OCI-LY1 (cell line): ENCODE data around the gene ITPK1.

ENCODE experiments used
- H2AFZ ChIP-seq: fragments of 200-600 bp; sonication (generic), shearing (Covaris generic); 2 replicates; pipeline ENCODE4 v1.6.0; 2014; ENCODE audit warnings: antibody characterized with exemption, mild to moderate bottlenecking, low read length
- H3F3A ChIP-seq: fragments of 200-600 bp; sonication (generic), shearing (Covaris generic); 2 replicates; pipeline ENCODE4 v1.6.0; 2014; ENCODE audit warnings: mild to moderate bottlenecking, antibody characterized with exemption, low read length, moderate library complexity; ENCODE audit not compliant: insufficient read depth
- H3K27ac ChIP-seq: fragments of 200-600 bp; sonication (generic); 2 replicates; pipeline ENCODE4 v1.5.1; 2014; ENCODE audit warnings: low read length, mixed run types, mild to moderate bottlenecking, low read depth; ENCODE audit not compliant: poor library complexity, severe bottlenecking
- H3K27me3 ChIP-seq: fragments of 200-600 bp; sonication (generic); 2 replicates; pipeline ENCODE4 v1.6.0; 2014; ENCODE audit warnings: antibody characterized with exemption, mild to moderate bottlenecking, low read length, moderate library complexity; ENCODE audit not compliant: insufficient read depth
- H3K36me3 ChIP-seq: fragments of 200-600 bp; sonication (generic); 2 replicates; pipeline ENCODE4 v1.6.1; 2014; ENCODE audit warnings: mild to moderate bottlenecking, antibody characterized with exemption, low read length, moderate library complexity, mixed read lengths; ENCODE audit not compliant: insufficient read depth
- H3K4me1 ChIP-seq: fragments of 200-600 bp; sonication (generic); 2 replicates; pipeline ENCODE4 v1.5.1; 2014; ENCODE audit warnings: mild to moderate bottlenecking, low read length, moderate library complexity; ENCODE audit not compliant: insufficient read depth, severe bottlenecking
- H3K4me2 ChIP-seq: fragments of 200-600 bp; sonication (generic), shearing (Covaris generic); 2 replicates; pipeline ENCODE4 v1.6.1; 2014; ENCODE audit warnings: low read length
- H3K4me3 ChIP-seq: fragments of 200-600 bp; sonication (generic); 2 replicates; pipeline ENCODE4 v1.5.1; 2014; ENCODE audit warnings: low read length, low read depth, mild to moderate bottlenecking, mixed read lengths; ENCODE audit not compliant: poor library complexity, severe bottlenecking
- H3K79me2 ChIP-seq: fragments of 200-600 bp; shearing (Covaris generic); 2 replicates; pipeline ENCODE4 v1.6.1; 2016; ENCODE audit warnings: mixed run types, low read length, mixed read lengths; ENCODE audit not compliant: insufficient read depth
- H3K9ac ChIP-seq: fragments of 200-600 bp; sonication (generic), shearing (Covaris generic); 2 replicates; pipeline ENCODE4 v1.6.1; 2014; ENCODE audit warnings: mild to moderate bottlenecking, low read length, mixed read lengths
- H3K9me2 ChIP-seq: fragments of 200-600 bp; sonication (generic), shearing (Covaris generic); 2 replicates; pipeline ENCODE4 v1.6.1; 2014; ENCODE audit warnings: low read depth, mild to moderate bottlenecking, low read length, mixed read lengths
- H3K9me3 ChIP-seq: fragments of 200-600 bp; shearing (Covaris generic); 2 replicates; pipeline ENCODE4 v1.6.1; 2014; ENCODE audit warnings: low read length, mixed read lengths
- H4K20me1 ChIP-seq: fragments of 200-600 bp; sonication (generic), shearing (Covaris generic); 2 replicates; pipeline ENCODE4 v1.6.0; 2016; ENCODE audit warnings: mild to moderate bottlenecking, low read length; ENCODE audit not compliant: insufficient read depth
- EZH2 ChIP-seq: fragments of 200-600 bp; sonication (generic), shearing (Covaris generic); IDR thresholded peaks from 2 replicates; pipeline ENCODE4 v1.8.0; 2017; ENCODE audit warnings: borderline replicate concordance, mixed run types, mild to moderate bottlenecking, antibody characterized with exemption, low read length, moderate library complexity, mixed read lengths
- TF ChIP-seq, protein P1 (sequence below): fragments of 200-600 bp; sonication (generic), shearing (Covaris generic); IDR thresholded peaks from 2 replicates; pipeline ENCODE4 v1.5.1; 2017; ENCODE audit warnings: mild to moderate bottlenecking, antibody characterized with exemption, low read length, moderate library complexity, mixed read lengths

Gene ITPK1

DNA sequence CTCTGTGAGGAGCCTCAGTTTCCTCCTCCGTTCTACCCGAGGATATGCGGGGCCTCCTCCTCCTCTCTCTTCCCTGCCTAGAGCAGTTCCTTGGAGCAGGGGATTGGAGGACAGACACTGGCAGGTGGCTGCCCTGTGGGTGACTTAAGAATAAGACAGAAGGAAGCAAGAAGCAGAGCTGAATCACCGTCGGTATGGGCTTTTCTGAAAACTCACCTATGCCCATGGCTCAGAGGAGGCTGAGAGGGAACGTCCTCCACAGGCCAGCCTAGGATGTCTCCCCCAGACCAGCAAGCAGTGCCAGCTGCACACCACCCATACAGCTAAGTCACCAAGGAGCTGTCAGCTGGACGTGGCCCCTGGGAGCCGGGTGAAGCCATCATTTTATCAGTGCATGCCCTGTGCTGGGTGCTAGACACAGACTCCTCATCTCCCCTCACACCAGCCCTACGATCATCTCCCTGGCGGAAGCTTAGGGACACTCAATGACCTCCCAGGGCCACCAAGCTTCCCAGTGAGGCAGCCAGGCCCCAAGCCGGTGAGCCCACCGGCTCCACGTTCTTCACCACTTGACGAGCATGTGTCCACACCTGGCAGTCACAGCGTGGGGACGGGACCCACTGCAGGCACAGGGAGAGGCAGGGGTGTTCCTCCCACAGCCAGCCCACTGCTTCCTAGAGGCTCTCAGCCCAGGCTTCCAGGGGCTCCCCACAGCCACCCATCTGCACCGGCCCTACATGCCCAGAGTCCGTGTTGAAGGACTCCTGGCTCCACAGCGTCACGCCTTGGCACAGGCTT is 21.4 kb downstream of the ITPK1 start:
- no peaks in the 10 kb centered on the region for H3K4me1 ChIP-seq
- no peak overlapping the region for H3K4me2 ChIP-seq
- 0 out of 2 replicates have a peak, but pooled peaks cover 2% of the 10 kb centered on the region for H3K27me3 ChIP-seq

DNA sequence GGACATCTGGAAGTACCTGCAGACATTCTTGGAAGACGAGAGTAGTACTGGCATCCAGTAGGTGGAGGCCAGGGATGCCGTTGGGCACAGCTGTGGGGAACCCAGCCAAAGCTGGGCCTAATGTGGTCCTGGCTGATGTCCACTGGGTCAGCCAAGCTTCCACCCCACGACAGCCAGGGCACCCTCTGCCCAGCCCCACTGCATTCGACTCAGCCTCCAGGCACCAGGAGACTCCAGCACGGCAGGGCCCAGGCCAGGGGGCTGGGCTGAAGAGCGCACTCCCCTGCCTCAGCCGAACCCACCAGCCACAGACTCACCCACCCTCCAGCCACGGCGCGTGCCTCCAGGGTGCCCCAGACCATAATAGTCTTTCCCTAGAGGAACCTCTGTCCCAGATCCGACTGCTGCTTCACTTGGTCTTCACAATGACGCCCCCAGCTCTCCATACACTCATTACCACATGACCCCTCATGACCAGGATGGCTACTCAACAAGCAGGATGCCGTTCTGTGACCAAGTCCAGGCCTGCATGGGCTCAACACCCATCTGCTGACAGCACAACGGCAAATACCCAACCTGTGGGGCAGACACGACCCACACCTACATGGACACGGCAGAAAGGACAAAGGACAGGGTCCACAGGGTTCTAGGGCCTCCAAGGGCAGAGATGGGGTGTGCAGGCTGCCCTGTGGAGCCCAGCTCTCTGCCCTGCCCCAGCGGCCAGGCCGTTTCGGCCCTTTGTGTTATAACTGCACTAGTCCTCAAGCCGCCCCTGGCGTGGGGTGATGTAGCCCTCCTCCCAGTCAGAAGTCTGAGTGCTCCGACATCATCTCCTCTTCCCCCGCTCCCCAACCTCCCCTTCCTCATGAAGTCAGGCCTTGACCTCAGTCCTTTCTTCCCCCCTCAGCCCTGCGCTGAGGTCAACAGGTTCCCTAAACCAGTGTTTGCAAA is 22.8 kb downstream of the ITPK1 start:
- Histone ChIP-seq H3K9me2 (no peaks in the 10 kb centered on the region), H3K79me2 (no peaks in the 10 kb centered on the region), H3K4me2 (no peak overlapping the region), H3K36me3 (no peaks in the 10 kb centered on the region), H3K9ac (no peak overlapping the region), H3K9me3 (no peaks in the 10 kb centered on the region), H3K4me1 (no peaks in the 10 kb centered on the region), H3F3A (no peaks in the 10 kb centered on the region), H3K4me3 (no peak overlapping the region), H3K27me3 (0 out of 2 replicates have a peak, but pooled peaks cover 2% of the 10 kb centered on the region), H3K27ac (no peak overlapping the region), H4K20me1 (no peaks in the 10 kb centered on the region), H2AFZ (no peak overlapping the region)
- TF ChIP-seq EZH2 = no peak
- TF ChIP-seq, protein P1, sequence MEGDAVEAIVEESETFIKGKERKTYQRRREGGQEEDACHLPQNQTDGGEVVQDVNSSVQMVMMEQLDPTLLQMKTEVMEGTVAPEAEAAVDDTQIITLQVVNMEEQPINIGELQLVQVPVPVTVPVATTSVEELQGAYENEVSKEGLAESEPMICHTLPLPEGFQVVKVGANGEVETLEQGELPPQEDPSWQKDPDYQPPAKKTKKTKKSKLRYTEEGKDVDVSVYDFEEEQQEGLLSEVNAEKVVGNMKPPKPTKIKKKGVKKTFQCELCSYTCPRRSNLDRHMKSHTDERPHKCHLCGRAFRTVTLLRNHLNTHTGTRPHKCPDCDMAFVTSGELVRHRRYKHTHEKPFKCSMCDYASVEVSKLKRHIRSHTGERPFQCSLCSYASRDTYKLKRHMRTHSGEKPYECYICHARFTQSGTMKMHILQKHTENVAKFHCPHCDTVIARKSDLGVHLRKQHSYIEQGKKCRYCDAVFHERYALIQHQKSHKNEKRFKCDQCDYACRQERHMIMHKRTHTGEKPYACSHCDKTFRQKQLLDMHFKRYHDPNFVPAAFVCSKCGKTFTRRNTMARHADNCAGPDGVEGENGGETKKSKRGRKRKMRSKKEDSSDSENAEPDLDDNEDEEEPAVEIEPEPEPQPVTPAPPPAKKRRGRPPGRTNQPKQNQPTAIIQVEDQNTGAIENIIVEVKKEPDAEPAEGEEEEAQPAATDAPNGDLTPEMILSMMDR = no peak

More for the DNA sequence above, 21.4 kb downstream of the ITPK1 start:
- TF ChIP-seq EZH2 = no peak
- TF ChIP-seq, protein P1 = no peak
- Histone ChIP-seq H3K79me2 (no peaks in the 10 kb centered on the region), H2AFZ (no peak overlapping the region), H3K27ac (no peak overlapping the region), H3K9ac (no peak overlapping the region), H3K9me3 (no peaks in the 10 kb centered on the region), H4K20me1 (no peaks in the 10 kb centered on the region), H3K4me3 (no peak overlapping the region), H3F3A (no peaks in the 10 kb centered on the region), H3K36me3 (no peaks in the 10 kb centered on the region), H3K9me2 (no peaks in the 10 kb centered on the region)

DNA sequence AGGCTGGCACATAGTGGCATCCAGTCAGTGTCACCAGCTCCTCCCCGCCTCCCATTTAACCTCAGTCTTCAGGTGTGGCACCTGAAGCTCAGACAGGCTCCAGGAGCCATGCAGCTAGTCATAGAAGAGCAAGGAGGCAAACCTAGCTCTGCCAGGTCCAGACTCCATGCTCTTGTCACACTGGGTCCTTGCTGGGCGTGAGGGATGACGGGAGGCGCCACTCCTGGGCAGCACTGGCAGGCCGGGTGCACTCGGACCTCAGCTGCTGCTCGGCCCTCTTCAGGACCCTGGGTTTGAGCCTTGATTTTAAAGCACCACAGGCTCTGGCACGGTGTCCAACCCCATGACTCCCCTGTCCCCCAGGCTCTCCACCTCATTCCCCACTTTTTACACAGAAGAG is 24.1 kb downstream of the ITPK1 start:
- H3K9me2 ChIP-seq = no peaks in the 10 kb centered on the region
- H3K27me3 ChIP-seq = peaks cover 5% of the 10 kb centered on the region; the same call in 1 of the 2 replicates
- TF ChIP-seq, protein P1 = no peak
- no peak for TF ChIP-seq EZH2
- H3K4me2 ChIP-seq = no peak overlapping the region
- H3K27ac ChIP-seq = no peak overlapping the region
- H3K4me3 ChIP-seq = no peak overlapping the region
- H3F3A ChIP-seq = no peaks in the 10 kb centered on the region
- no peaks in the 10 kb centered on the region for H3K4me1 ChIP-seq
- no peak overlapping the region for H2AFZ ChIP-seq
- no peaks in the 10 kb centered on the region for H3K9me3 ChIP-seq
- no peak overlapping the region for H3K9ac ChIP-seq
- H4K20me1 ChIP-seq = no peaks in the 10 kb centered on the region
- H3K79me2 ChIP-seq = no peaks in the 10 kb centered on the region
- no peaks in the 10 kb centered on the region for H3K36me3 ChIP-seq
